GM21529 (cell line): ENCODE results near the gene OXCT2.
"Not testable (repeated sequence)": the region's sequence is repeated elsewhere in the genome, so short reads cannot be mapped to it uniquely, and the experiment has no call there.

Experiments used
- ATAC-seq: cut with Tn5 transposase; IDR thresholded peaks from one replicate; pipeline ENCODE4 v1.9.1; 2021; ENCODE audit not compliant: unreplicated experiment

OXCT2 gene

GRCh38 chr1:39763619-39764374, 7.4 kb downstream of the OXCT2 start:
- not testable (repeated sequence) for ATAC-seq

GRCh38 chr1:39762550-39763540, 8.3 kb downstream of the OXCT2 start:
- no peak for ATAC-seq

- no peak for ATAC-seq
Measured at GRCh38 chr1:39761557-39762260, 9.4 kb downstream of the OXCT2 start.

- no peak for ATAC-seq
Measured at GRCh38 chr1:39761016-39761415, 10.1 kb downstream of the OXCT2 start.

GRCh38 chr1:39760074-39761008, 10.8 kb downstream of the OXCT2 start:
- ATAC-seq: no peak

GRCh38 chr1:39759436-39759726, 11.8 kb downstream of the OXCT2 start:
- no peak for ATAC-seq

GRCh38 chr1:39758556-39759435, 12.4 kb downstream of the OXCT2 start:
- no peak for ATAC-seq

GRCh38 chr1:39757501-39757900, 13.6 kb downstream of the OXCT2 start:
- no peak for ATAC-seq

- no peak for ATAC-seq
Measured at GRCh38 chr1:39755965-39756659, 15.0 kb downstream of the OXCT2 start.

- ATAC-seq: no peak
Measured at GRCh38 chr1:39754906-39755504, 16.1 kb downstream of the OXCT2 start.

- no peak for ATAC-seq
Measured at GRCh38 chr1:39754026-39754570, 17.1 kb downstream of the OXCT2 start.

GRCh38 chr1:39753132-39754025, 17.8 kb downstream of the OXCT2 start:
- no peak for ATAC-seq

GRCh38 chr1:39752703-39753102, 18.4 kb downstream of the OXCT2 start:
- no peak for ATAC-seq

GRCh38 chr1:39751595-39751994, 19.6 kb downstream of the OXCT2 start:
- no peak for ATAC-seq

GRCh38 chr1:39745016-39745670, 26.0 kb downstream of the OXCT2 start:
- ATAC-seq: no peak

GRCh38 chr1:39738622-39739366, 32.4 kb downstream of the OXCT2 start, which contains the start of gene PPIE:
TSS of gene PPIE (plus strand) at chr1:39738882. CDS start at chr1:39738901, 19 bp downstream.
- ATAC-seq: peak; percentile 83
